B cell (primary cell): ENCODE data around the gene GSTM3.

Source experiments
- EZH2 ChIP-seq: IDR thresholded peaks from 2 replicates; pipeline ENCODE4 v1.6.1; 2012; ENCODE audit warnings: borderline replicate concordance, low read depth, mild to moderate bottlenecking, moderate library complexity, low read length; ENCODE audit not compliant: insufficient read depth, poor library complexity, severe bottlenecking
- TF ChIP-seq, protein P1 (sequence below): fragments of 200-600 bp; IDR thresholded peaks from one replicate; pipeline ENCODE4 v1.8.0; 2022; ENCODE audit warnings: antibody characterized with exemption, mild to moderate bottlenecking

DNA sequence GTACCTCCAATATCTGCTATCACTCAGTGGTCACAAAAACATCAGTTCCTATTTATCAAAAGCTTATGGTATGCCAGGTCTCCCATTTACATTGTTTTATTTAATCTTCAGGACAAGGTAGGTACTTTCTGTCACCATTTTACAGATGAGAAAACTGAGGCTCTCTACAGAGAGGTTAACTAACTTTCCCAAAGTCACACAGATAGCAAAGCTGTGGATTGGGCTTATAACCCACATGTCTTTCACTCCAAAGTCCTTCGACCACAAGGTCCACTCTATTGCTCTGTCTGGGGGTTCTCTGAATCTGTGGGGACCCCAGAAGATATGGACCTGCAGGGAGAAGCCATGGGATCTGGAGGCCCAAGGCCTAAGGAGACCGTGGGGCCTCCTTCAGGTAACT lies 49.5 kb upstream of the GSTM3 start:
- TF ChIP-seq, protein P1, sequence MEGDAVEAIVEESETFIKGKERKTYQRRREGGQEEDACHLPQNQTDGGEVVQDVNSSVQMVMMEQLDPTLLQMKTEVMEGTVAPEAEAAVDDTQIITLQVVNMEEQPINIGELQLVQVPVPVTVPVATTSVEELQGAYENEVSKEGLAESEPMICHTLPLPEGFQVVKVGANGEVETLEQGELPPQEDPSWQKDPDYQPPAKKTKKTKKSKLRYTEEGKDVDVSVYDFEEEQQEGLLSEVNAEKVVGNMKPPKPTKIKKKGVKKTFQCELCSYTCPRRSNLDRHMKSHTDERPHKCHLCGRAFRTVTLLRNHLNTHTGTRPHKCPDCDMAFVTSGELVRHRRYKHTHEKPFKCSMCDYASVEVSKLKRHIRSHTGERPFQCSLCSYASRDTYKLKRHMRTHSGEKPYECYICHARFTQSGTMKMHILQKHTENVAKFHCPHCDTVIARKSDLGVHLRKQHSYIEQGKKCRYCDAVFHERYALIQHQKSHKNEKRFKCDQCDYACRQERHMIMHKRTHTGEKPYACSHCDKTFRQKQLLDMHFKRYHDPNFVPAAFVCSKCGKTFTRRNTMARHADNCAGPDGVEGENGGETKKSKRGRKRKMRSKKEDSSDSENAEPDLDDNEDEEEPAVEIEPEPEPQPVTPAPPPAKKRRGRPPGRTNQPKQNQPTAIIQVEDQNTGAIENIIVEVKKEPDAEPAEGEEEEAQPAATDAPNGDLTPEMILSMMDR: no peak
- TF ChIP-seq EZH2: no peak
